Erythroblast (primary cell): Measurements from ENCODE around the gene RGR.

Source experiments
- DNase-seq, 2 experiments: peaks; one replicate each; lab custom pipeline; 2025; lab: John Stamatoyannopoulos, UW
- GATA1 ChIP-seq: IDR thresholded peaks from 2 replicates; pipeline ENCODE4 v1.6.1; 2011; ENCODE audit warnings: low read depth, mild to moderate bottlenecking, control low read depth, low read length, moderate library complexity
- POLR2A ChIP-seq: IDR thresholded peaks from 2 replicates; pipeline ENCODE4 v1.6.1; 2011; ENCODE audit warnings: mild to moderate bottlenecking, low read length

The RGR gene

DNA sequence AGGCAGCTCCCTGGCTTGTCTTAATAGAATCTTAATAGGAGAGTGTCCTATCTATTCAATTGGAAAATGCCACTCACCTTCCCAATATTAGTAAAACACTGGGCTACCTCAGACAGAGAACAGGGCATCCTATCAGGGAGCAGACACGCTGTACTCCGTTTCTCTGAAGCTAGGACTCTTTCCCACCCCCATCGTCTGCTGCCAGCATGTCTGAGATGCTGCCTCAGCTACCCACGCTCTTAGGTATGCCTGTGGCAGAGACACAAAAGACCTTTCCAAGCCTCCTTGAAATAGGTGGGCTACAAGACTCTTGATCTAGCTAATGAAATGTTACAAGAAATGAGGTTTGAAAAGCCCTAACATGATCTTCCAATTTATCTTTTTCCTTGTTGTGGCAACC, 17.0 kb upstream of the RGR start:
- no peak for DNase-seq
- no peak for TF ChIP-seq POLR2A
- TF ChIP-seq GATA1: no peak

DNA sequence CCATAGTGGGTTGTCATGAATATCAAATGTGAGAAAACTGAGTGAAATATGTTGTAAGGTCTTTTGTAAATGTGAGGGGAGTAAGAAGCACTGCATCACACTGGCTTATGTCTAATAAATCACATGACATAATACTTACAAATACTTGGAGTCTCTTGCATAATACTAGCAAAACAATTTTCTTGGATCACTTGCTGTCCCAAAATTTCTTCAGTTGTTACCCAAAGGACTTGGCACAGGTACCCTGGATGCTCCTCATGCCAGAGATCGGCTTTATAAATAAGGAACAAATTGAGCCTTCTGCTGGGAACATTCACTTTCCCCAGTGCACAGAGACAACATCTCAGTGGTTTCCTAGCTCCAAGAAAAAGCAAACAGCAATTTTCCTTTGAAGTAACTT, 14.5 kb upstream of the RGR start:
- TF ChIP-seq POLR2A: no peak
- no peak for TF ChIP-seq GATA1
- no peak for DNase-seq

DNA sequence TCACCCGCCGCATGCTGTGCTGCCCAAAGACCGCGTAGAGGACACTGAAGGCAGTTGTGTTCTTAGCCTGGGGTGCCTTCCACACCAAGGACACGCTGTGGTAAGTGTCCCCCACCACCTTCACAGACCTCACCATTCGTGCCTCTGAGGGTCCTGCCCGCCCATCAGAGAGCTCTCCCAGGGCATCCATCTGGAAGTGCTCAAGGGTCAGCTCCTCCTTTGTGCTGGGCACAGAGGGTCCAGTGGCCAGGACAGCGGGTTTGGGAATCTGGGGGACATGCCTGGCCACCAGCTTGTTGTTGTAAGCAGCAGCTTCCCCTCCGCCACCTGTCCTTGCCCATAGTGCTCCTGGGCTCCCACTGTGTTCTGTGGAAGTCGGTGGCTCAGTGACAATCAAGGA, 12.5 kb upstream of the RGR start:
- TF ChIP-seq GATA1 (no peak), POLR2A (no peak)
- no peak for DNase-seq

DNA sequence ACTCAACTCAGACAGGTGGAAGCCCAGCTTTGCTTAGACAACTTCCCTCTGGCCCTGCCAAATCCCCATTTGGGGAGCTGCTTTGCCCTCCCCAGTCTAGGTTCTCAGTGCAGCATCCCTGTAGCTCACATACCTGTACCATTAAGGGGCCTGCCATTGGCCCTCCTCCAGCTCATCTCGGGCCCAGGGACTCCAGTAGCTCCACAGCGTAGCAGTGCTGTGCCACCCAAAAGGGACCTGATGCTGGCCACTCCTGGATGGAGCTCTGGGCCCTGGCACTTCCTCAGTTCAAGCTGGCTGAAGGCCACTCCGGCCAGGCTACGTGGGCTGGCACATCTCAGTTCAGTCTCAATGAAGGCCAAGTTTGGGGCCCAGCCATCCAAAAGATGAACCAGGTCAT, 10.9 kb upstream of the RGR start:
- DNase-seq: no peak
- TF ChIP-seq GATA1 (no peak), POLR2A (no peak)

DNA sequence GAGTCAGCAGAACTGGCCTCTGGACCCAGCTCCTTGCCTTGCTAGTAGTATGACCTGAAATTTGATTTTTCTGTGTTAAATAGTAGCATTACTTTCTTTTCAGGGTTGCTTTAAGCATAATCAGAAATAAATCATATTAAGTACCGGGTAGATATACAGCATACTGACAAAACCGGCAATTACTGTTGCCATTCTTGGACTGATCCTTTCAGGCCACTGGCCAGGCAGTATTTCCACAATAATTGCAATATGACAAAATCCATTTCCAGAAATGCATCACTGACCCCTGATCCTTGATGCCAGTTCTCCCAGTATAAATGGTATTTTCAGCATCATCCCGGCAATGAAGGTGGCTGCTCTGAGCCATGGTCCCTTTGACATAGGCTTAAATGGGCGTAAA, 10.4 kb upstream of the RGR start:
- no peak for DNase-seq
- TF ChIP-seq POLR2A: no peak
- no peak for TF ChIP-seq GATA1

DNA sequence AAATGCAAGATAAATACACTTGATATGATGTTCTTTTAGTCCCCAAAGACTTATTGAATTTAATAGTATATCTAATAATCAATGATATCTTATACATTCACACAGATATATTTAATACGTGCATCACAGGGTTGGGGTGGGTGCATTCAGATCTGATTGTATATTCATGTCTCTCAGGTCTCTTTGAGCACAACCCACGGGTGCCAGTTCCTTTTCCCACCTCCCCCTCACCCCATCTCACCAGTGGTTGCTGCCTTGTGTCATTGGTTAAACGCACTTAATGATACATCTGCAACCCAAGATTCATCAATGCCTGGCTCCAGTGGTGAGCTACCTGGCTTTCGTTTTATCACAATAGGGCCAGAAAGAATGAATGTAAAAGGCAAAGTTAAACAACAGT, 9.8 kb upstream of the RGR start:
- TF ChIP-seq GATA1: no peak
- TF ChIP-seq POLR2A: no peak
- no peak for DNase-seq

DNA sequence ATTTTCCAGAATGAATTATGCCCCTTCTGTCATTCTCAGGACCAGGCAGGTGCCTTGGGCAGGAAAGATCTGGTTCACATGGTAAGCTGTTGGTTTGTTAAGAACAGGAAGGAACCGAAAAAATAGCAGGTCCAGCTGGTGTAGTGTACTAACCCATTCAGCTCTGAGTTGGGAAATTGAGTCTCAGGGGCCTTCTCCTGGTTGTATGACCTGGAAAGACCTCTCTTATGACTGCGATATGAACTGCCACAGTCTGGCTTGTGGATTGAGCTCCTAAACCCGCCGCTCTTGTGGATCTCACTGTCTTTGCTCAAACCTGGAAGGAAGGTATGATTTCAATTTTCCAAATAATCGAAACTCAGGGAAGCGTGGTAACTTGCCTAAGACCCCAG, 8.1 kb upstream of the RGR start:
- TF ChIP-seq GATA1 (no peak), POLR2A (no peak)
- no peak for DNase-seq

DNA sequence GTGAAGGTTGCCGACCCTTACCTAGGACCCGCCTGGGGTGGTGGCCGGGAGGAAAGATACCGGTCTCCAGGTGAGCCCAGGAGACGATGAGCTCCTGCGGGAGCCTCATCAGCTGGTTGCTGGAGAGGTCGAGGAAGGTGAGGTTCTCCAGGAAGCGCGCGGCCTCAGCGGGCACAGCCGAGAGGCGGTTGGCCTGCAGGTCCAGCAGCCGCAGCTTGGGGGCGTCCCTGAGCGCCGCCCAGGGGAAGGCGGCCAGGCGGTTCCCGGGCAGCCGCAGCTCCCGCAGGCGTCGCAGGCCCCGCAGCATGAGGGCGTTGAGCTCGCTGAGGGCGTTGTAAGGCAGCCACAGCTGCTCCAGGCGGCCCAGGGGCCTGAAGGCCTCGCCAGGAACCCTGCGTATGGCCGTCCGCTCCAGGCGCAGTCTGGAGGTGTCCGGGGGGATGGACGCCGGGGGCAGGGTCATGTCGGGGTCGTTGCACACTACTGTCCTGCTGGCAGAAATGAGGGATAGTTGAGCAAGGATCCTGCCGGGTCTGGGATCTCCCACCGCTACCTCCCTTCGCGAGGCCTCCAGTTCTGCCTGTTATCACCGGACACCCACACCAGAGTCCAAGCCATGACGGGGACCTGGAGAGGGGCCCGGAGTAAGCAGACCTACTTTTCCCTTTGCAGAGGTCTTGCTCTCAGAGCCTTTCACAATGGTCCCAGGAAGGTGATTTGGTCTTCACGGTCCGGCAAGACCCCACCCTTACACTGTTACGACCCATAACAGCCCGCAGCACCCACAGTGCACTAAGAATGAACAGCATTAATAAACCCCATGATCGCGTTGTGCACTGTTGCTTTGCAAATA, 7.4 kb upstream of the RGR start:
- DNase-seq: peak; percentile 6 to 19

DNA sequence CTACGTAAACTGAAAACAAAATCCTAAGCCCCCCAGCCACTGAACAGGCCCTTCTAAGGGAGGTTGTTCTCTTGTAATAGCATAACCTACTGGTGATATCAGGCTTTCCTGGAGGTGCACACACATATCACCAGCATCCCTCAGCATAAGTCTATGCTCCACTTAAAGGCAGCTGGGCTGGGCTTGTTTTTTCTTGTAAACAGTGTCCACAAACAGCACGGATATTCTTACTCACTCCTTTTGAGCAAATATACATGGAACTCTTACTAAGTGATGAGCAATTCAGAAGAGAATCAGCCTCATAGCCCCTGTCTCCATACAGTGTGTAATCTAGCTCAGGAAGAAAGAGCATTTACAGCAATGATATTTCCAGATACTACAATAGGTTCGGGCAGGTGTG, 5.9 kb upstream of the RGR start:
- DNase-seq: no peak
- TF ChIP-seq GATA1 (no peak), POLR2A (no peak)

More for the DNA sequence above, 7.4 kb upstream of the RGR start:
- no peak for TF ChIP-seq GATA1
- no peak for TF ChIP-seq POLR2A

DNA sequence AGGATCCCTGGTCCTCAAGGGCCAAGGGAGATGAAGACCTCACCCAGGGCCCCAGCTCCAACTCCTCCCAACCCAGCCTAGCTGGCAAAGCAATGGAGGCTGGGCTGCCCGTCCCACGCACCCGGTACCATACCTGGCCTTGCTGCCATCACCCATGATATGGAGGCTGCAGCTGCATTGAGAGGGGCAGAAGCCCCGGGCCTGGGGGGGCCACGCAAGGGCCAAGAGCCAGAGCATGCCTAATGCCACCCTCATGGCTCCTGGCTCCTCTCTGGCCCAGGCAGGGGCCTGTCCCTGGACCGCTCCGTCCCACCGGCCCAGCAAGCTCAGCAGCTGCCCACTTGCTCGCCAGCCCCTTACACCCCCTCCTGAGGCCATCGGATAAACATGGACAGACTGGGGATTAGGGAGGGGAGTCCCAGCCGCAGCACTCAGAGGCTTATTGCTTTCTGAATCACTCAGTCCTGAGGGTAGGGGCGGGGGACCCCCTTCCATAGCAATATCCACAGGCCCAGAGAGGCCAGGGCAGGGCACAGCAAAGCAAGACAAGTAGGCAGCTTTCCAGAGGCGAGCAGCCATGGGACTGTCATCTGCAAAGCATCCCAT, 3.6 kb upstream of the RGR start, which contains the start of gene LRIT1:
Gene LRIT1, minus strand, starts transcription at position 362 of the 606 bp plus-strand sequence. Its CDS starts 107 bp downstream, at position 255.
- DNase-seq: no peak
- TF ChIP-seq POLR2A (no peak), GATA1 (no peak)

DNA sequence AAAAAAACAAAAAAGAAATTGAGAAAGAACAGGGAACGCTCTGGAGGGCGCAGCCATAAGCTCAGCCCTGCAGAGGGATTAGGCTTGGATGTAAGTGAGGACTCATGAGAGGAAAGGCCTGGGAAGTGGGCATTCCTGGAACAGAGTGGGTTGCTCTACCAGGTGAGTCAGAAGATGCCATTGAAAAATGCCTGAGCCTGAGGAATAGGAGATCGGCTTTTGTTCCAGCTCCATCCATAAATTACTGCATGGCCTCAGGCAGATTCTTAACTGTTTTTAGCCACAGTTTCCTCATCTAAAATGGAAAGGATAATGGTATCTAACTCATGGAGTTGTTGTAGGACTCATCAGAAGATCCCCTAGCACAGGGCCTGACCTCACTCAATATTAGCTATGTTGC, 1.1 kb upstream of the RGR start:
- DNase-seq: no peak
- TF ChIP-seq POLR2A: no peak
- TF ChIP-seq GATA1: no peak

DNA sequence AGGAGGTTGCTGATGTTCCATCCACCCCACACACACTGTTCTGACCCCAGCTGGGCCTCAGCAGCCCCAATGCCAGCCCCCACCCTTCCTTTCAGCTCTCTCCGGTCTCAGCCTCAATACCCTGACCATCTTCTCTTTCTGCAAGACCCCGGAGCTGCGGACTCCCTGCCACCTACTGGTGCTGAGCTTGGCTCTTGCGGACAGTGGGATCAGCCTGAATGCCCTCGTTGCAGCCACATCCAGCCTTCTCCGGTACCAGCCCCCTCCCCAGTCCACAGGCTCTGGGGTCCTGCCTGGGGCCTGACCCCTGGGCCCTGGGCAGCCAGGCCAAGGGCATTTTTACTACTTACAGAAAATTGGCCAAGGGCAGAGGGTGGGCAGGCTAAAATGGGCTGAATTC, 2.6 kb downstream of the RGR start:
- no peak for DNase-seq
- TF ChIP-seq POLR2A: no peak
- TF ChIP-seq GATA1: no peak

DNA sequence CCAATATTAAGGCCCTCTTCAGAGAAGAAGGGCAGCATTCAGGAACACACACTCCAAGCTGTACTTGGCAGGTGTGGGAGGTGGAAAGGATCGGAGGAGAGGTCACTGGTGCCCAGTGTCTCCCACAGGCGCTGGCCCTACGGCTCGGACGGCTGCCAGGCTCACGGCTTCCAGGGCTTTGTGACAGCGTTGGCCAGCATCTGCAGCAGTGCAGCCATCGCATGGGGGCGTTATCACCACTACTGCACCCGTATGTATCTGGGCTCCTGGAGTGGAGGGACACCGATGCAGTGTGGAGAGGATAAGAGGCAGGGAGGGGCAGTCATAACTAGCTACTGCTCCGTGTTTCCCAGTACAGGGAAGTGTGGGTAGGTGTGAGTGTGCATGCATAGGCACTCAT, 3.9 kb downstream of the RGR start:
- TF ChIP-seq POLR2A: no peak
- no peak for TF ChIP-seq GATA1
- no peak for DNase-seq

DNA sequence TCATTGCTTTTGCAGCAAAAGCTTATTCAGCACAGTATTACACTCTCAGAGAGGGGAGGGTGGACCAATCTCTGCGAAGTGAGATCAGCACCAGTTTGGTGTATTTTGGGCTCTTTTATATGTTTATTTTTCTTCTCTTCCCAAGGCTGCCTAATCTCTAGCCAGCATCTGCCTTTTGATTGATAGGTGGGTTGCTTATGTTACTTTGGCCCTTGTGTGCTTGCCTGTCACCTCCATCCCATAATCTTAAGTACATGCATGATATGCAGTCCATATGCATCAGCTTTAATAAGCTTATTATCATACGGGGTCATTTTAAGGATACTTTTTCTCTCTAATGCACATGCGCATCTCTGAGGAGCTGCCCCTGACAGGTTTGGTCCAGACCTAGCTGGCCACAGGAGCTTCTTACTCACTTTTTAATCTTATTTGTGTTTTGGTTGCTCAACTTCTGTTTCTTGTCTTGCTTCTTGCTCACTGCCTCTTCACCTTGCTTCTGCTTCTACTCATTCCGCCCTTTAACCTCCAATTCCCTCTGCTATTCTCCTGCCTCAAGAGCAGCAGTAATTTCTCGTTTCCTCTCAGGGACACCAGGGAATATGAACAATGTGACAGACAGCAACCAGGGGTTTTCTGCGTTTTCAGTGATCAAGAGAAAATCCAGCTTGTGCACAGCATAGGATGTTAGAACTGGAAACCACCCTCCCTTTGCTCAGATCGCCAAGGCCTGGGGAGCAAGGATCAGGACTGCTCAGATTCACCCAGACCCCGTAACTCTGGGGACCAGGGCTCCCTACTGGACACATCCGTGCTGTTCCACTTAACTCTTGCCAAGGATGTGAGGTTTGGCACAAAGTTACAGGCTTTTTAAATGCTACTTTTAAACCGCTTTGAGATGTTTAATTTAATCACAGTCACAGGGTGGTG, 10.0 kb downstream of the RGR start:
- no peak for DNase-seq
- TF ChIP-seq GATA1: no peak
- no peak for TF ChIP-seq POLR2A
